GM18907 (cell line): ENCODE measurements around the gene RAX.

Experiments used
- ATAC-seq: cut with Tn5 transposase; IDR thresholded peaks from one replicate; pipeline ENCODE4 v1.9.1; 2021; ENCODE audit warnings: mild to moderate bottlenecking, moderate library complexity; ENCODE audit not compliant: unreplicated experiment

The RAX gene

DNA sequence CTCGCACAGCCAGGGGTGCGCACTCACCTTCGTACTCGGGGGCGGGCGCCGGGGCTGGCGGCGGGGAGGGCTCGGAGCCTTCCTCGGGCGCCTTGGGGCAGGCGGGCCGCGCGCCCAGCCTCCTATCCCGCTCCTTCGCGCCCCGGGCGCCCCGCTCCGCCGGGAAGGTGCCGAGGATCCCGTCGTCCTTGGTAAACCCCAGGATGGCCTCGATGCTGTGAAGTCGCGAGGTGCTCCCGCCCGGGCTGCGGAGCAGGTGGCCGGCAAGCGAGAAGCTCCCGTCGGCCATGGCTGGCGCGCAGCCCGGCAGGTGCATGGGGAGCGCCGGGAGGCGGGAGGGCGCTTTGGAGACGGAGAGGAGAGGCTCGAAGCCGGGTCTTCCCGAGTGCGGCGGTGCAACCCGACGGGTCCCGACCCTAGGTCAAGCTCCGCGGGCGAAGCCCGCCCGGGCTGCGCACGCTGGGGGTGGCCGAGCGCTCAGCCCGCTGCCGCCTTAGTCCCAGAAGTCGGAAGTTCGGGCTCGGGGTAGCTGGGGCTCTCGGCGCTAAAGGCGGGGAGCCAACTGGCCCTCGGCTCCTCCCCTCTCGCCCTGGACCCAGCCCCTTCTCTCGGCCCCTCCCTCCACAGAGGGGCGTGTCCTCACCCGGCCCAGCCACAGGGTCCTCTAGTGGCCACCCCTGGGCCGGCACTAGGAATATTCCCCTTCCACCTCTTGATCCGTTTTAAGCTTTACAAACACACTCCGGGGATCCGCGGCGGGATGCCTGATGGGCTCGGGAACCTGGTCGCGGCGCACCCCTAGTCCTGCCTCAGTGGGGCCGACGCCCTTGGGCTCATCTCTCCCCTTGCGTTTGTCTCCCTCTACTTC lies at the start of gene RAX:
TSS of gene RAX (minus strand) at position 564 of the 868 bp plus-strand sequence. CDS start at position 316, 248 bp downstream.
- ATAC-seq, result peak; percentile 71

DNA sequence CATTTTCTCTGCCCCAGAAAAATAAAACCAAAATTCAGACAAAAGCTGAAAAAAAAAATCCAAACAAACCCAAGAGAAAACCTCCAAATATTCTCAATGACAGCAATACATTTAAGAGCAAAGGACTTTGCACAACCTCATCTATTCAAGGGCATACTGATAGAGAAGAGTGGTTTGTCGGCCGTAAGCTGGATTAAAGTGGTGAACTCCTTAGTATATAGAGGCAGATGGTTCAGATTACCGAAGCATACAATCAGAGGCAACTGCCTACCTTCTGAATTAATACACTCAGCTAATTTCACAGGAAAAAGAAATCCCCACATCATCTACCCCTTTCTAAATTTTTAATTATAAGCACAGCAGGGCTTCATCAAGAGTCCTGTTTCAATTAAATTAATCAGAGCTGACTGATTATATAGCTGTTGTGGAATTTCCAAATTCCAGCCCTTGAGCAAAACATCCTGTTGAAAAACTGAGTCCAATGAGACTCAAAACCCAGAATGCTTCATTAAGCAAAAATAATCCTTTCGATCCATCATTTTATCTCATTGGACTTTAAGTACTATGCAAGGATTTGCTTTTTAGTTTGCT lies 45.3 kb upstream of the RAX start, which contains the start of gene CPLX4:
TSS of gene CPLX4 (minus strand) at position 190 of the 591 bp plus-strand sequence. CDS start at position 3, 187 bp downstream.
- no peak for ATAC-seq

DNA sequence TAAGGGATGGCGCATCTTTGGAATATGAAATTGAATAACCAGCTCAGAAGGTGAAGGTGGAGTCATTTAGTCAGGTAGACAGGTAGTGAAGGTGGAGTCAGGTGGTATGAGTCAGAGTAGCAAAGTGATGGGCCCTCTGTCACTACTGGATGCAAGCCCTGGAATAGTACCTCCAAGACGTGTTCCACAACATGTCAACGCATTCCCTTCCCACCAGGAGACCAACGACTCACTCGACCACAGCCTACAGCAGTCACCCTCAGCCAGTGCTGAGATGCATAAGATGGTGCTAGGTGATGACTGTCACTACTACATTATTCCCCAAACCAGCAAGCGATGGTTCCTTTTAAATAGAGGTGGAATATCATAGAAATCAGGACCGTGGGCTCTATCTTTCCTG lies 38.4 kb upstream of the RAX start:
- no peak for ATAC-seq

DNA sequence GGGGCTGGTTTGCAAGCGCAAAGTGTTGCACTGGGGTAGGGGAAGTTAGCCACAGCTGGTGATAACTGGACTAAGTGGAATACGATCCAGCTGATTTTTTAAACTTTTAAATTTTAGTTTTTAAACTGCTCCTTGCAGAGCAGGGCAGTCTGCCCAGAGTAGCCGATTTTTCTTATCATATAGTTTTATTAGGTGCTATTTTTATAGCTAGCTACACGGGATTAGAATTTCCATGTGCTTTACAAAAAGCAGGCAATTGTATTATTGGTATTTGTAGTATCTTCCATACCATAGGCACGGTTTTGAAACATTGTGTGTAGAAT lies 35.6 kb upstream of the RAX start:
- no peak for ATAC-seq

DNA sequence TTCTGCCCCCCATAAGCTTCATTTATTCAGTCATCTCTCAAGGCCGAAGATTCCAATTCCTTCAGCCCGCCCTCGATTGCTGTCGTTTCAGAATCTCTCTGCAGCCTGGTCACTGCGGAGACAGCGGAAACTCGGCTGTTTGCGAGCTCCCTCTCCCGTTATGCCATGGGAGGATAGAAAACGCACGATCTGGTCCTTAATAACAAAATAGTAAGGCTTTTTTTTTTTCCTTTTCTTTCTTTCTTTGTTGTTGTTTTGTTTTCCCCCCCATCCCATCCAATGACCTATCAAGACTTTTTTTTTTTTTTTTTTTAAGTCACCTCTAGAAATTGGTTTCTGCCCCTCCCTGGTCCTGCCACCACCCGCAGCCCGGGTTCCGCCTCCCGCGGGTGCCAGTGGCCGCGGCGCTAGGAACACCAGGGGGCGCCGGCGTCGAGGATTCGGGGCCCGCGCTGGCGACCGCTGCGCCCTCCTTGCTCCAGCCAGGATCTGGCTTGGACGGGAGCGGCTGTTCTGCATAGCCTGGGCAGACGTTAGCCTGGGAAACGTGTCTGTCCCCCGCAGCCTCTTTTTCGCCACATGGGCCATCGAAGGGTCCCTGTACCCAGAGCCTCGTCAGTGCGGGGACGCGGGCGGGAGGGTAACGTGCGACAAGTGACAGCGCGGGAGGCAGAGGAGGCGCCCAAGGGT lies 35.1 kb upstream of the RAX start:
- ATAC-seq, result peak; percentile 91

DNA sequence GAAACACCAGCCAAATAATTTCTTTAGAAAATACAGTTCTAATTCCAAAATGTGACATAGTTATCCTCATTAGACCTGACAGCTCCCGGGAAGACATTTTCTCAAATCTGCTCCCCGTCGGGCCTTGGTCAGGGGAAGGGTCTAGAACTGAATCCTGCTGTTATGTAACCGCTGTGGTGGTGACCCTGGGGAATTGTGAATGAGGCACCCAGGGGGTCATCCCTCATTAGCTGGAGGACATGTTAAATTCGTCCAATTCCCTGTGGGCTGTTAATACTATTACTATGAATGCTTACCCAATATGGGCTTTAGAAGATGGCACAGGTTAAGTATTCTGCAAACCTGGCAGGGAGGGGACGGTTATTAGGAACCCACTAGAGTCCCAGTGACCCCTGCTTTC lies 33.4 kb upstream of the RAX start:
- ATAC-seq, result no peak

DNA sequence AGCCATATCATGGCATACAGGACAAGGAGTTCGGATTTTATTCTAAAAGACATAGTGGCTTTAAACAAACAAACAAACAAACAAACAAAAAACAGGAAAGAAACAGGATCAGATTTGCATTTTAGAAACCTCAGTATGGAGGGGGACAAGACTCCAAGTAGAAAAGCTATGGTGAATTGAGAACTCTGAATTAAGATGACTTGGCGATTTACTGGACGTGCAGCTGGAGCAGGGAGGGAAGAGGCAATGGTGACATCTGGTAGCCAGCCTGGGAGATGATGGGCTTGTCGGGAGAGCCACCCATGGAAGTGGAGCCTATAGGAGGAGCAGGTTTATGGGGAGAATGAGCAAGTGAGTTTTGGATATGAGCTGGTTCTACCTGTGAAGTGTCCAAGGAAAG lies 32.0 kb upstream of the RAX start:
- ATAC-seq, result no peak

DNA sequence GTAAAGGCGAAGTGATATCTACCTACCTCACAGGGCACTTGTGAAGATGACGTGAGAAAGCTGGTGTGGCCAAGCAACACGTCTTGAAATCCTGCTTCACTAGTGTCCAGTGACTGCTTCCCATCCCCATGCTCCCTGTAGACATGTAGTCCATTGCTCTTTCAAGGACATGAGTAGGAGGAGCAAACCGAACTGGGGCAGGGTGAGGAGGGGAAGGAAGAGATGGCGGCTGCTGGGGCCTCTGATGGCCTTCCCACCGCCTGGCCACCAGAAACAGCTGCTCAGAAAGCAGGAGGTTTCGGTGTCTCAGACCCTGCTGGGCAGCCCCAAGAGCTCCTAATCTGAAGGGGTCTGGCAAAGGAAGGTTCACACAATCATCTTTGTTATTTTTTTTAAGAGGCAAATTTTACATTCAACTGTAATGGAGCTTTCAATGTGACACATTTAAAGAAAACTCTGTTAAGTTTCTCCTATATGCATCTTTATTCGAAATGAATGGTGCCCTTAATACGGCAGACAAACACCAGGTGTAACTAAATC lies 30.5 kb upstream of the RAX start:
- ATAC-seq, result no peak

DNA sequence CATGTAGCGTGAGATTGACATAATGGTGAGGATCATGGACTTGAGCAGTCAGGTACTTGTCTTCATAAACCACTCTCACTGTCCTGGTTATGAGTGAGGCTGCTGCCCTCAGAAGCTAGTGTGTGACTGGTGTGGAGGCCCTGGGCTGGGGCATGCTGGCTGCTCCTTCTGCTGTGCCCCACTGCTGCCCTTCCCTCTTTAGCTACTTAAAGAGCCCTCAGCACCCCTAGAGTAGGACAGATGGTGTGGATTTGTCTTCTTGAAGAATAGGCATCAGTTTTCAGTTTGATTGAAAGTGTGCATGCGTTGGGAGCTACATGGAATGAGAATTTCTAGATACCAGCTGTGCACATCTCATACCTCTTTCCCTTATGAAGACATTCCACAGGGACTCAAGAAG lies 29.8 kb upstream of the RAX start:
- ATAC-seq, result no peak

DNA sequence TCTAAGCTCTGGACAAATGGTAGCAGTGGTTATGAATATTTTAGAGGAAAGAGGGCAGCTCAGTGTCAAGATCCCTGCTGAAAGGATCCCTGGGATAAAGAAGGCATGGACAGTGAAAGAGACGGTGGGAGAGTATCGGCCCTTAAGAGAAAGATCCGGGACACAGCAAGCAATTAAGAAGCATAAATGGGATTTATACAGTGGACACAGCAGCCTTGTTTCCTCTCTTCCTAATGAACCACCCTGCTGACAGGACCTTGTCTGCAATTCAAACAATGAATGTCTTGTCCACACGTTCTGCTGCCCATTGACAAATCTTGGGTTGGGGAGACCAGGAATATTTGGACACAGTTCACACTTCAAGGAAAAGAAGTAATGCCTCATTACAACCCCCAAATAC lies 28.7 kb upstream of the RAX start:
- ATAC-seq, result no peak

DNA sequence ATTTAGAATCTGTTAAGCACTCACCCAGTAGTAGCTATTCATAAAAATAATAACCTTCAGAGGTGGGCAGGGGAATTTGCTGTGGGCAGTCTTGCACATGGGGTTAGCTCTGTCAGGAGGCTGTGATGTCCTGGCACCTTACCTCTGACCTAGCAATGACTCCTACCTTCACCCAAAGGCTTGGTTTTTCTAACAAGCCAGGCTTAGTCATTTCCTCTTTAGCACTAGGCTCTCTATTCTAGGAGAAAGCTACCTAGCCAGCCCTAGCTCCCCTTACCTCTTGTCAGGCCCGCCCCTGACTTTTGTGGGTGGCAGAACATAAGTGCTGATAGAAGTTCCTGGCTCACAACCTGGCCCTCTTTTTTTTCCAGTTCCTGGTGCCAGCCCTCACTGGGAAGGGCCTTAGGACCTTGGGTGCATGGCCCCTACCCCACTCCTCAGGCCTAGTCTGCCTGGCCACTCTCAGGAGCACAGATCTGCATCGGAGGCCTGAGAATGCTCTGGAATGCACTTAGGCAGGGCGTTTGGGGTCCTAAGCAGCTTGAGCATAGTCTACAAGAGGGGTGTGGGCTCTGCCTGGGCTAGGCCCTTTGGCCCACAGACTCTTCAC lies 27.5 kb upstream of the RAX start:
- no peak for ATAC-seq

- no peak for ATAC-seq
Observed at GRCh38 chr18:59298871-59299270, 25.6 kb upstream of the RAX start.

GRCh38 chr18:59293317-59293716 lies 20.1 kb upstream of the RAX start:
- ATAC-seq, result no peak

- ATAC-seq, result no peak
Observed at GRCh38 chr18:59286341-59286740, 13.1 kb upstream of the RAX start.

DNA sequence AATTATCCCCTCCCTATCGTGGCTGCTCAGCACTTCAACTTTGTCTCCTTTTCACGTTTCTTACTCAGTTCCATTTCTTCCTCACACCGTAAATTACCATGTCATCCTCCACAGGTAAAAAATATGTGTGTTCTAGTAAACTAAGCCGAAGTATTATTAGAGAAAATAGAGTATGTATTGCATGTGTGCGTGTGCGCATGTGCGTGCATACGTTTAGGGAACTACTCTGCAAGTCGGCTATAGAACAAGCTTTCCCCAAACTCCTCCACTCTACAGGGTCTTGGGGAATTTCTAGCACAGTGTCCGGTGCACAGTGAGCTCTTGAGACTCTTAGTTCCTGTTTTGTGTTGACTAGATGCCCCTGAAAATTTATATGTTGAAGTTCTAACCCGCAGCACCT lies 9.1 kb upstream of the RAX start:
- ATAC-seq, result no peak

DNA sequence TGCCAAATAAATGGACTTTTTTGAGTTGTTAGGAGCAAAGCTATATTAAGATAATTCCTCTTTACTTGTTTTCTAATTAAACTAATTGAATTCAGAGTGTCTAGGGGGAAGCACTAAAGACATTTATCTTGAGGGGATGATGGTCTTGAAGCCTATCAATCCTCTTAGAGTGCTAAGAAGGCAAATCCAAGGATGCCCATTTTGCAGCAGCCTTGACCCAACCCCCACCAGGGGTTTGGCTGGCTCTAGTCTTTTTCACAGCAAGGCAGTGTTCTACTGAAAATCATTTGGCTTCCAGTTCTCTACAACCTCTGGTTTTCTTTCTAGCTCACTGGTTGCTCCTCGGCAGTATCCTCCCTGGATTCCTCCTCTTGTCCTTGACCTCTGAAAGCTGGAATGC lies 6.5 kb upstream of the RAX start:
- ATAC-seq, result no peak

- no peak for ATAC-seq
Observed at GRCh38 chr18:59279193-59279592, 5.9 kb upstream of the RAX start.

DNA sequence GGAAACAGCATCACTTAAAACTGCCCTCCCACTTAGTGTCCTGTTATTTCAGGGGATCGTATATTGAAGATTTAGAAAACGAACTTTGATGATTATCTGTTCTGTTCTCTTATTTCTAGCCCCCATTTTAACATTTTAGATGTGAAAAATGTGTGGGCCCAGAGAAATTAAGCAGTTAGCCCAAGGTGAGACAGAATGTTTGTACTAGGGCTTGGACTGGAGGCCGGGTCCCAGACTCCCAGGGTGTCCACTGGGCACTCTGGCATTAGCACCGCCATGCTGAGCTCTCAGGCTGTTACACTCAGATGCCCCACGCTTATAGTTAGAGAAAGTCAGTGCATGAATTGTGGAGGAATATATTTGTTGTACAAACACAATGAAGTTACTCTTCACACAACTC lies 5.5 kb upstream of the RAX start:
- no peak for ATAC-seq

DNA sequence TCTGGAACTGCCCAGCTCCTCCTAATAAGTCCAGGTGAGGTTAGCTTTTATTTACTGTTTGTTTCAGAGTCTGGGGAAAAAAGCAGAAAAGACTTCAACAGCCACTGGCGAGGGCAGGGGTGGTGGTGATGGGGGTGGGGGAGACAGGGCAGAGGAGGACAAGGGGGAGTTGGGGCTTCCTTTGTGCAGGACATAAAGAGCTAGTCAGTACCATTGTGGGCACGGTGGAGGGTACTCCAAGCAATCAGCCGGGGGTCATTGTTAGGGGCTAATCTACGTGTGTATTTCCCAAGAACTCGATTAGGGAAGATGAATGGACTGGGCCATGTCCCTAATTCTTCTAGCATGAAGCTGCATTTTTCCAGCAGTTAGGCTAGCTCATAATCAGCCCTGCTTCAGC lies 2.8 kb upstream of the RAX start:
- ATAC-seq, result no peak

DNA sequence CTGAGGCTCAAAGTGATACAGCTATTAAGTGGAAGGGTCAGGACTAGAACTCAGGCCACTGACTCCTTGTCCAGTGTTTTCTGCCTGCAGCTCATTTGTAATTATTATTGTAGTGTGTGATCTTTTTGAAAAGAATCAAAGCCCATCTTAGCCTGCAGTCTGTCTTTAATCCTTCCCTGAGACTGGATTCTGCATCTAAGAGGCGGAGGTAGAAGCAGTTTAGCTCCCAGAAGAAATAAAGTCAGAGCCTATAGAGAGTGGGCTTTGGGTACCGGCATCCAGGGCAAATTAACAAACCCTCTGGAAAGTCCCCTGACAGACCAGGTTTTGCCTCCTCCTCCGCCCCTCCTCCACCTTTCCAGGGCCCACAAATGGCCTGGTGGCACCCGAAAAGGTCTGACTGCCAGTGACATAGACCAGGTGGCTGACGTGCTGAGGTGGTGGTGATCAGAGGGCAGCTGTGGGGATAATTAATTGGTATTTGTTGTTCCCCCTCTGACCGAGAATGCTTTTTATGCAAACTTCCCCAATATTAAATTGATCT lies 2.2 kb upstream of the RAX start:
- no peak for ATAC-seq

- ATAC-seq, result no peak
Observed at GRCh38 chr18:59274533-59274928, 1.3 kb upstream of the RAX start.
